Keratinocyte (primary cell): ENCODE results near the gene TMEM176B. TPM values are rescaled to one million over a fixed set of nuclear protein-coding genes. Genes with fewer than 3 reads are reported as not detected.
"Not testable (repeated sequence)": the region's sequence is repeated elsewhere in the genome, so short reads cannot be mapped to it uniquely, and the experiment has no call there.

Source experiments
- DNase-seq: peaks from one replicate; pipeline ENCODE4 v3.0.0-alpha.2; 2011; ENCODE audit warnings: low read depth, missing footprints, low spot score
- FAIRE-seq: peaks from 2 replicates; lab custom pipeline; 2011; peaks lifted over from hg19 to GRCh38; lab: Jason Lieb, UNC
- H2AFZ ChIP-seq: 2 replicates; pipeline ENCODE4 v1.6.0; 2012; ENCODE audit warnings: low read length, control low read depth, inconsistent platforms; ENCODE audit not compliant: control insufficient read depth
- H3K27ac ChIP-seq: 2 replicates; pipeline ENCODE4 v1.5.1; 2011; ENCODE audit warnings: low read length; ENCODE audit not compliant: control insufficient read depth, insufficient read depth
- H3K27me3 ChIP-seq: 3 replicates; pipeline ENCODE4 v1.6.0; 2011; ENCODE audit warnings: low read length; ENCODE audit not compliant: control insufficient read depth, insufficient read depth; ENCODE audit errors: extremely low read depth
- H3K36me3 ChIP-seq, 2 experiments: 2 replicates in 1 of 2; 3 replicates in 1 of 2; pipeline ENCODE4 v1.5.1; 2011; ENCODE audit warnings: low read length in 2 of 2, mild to moderate bottlenecking in 1 of 2; ENCODE audit not compliant: control insufficient read depth in 2 of 2, insufficient read depth in 2 of 2; ENCODE audit errors: extremely low read depth in 1 of 2
- H3K4me1 ChIP-seq: 3 replicates; pipeline ENCODE4 v1.5.1; 2011; ENCODE audit warnings: low read length; ENCODE audit not compliant: control insufficient read depth, insufficient read depth; ENCODE audit errors: extremely low read depth
- H3K4me2 ChIP-seq: 3 replicates; pipeline ENCODE4 v1.6.0; 2011; ENCODE audit warnings: low read depth, low read length; ENCODE audit not compliant: control insufficient read depth, insufficient read depth; ENCODE audit errors: extremely low read depth
- H3K4me3 ChIP-seq, 3 experiments: fragments of 200-600 bp in 1 of 3; sonication (generic) in 1 of 3; 2 replicates in 2 of 3; 3 replicates in 1 of 3; pipeline ENCODE4 v1.5.1; 2011 to 2016; ENCODE audit warnings: low read length in 3 of 3, mild to moderate bottlenecking in 3 of 3, control low read depth in 2 of 3, inconsistent platforms in 1 of 3, low read depth in 1 of 3, mixed read lengths in 1 of 3, mixed run types in 1 of 3, moderate library complexity in 1 of 3; ENCODE audit not compliant: control insufficient read depth in 2 of 3, insufficient read depth in 2 of 3; ENCODE audit errors: extremely low read depth in 1 of 3
- H3K79me2 ChIP-seq: 2 replicates; pipeline ENCODE4 v1.6.0; 2012; ENCODE audit warnings: low read length; ENCODE audit not compliant: control insufficient read depth, insufficient read depth
- H3K9ac ChIP-seq: 3 replicates; pipeline ENCODE4 v1.6.0; 2011; ENCODE audit warnings: low read length; ENCODE audit not compliant: control insufficient read depth, insufficient read depth; ENCODE audit errors: extremely low read depth
- H3K9me1 ChIP-seq: 3 replicates; pipeline ENCODE4 v1.6.0; 2011; ENCODE audit warnings: low read length; ENCODE audit not compliant: control insufficient read depth, insufficient read depth; ENCODE audit errors: extremely low read depth
- H3K9me3 ChIP-seq: 2 replicates; pipeline ENCODE4 v1.5.1; 2012; ENCODE audit warnings: low read depth, low read length; ENCODE audit not compliant: control insufficient read depth
- H4K20me1 ChIP-seq: 3 replicates; pipeline ENCODE4 v1.6.0; 2011; ENCODE audit warnings: low read length; ENCODE audit not compliant: control insufficient read depth, insufficient read depth; ENCODE audit errors: extremely low read depth
- EZH2 ChIP-seq: IDR thresholded peaks from one replicate; pipeline ENCODE4 v1.6.1; 2012; ENCODE audit warnings: inconsistent platforms, mild to moderate bottlenecking, low read length, moderate library complexity
- dilution Hi-C: fragments of 300-500 bp; cut with MboI; formaldehyde crosslinking; loops from one replicate; pipeline ENCODE4 v1.7.0; 2020; ENCODE audit warnings: low sequenced_read_pairs; ENCODE audit not compliant: extremely low pct_ligation_motif_present
- polyA plus RNA-seq, 5 experiments: library from polyadenylated mRNA; depleted of rRNA in 3 of 5; stranded (reverse) in 3 of 5; stranded (forward) in 1 of 5; unstranded in 1 of 5; fragments of >200 nt; gene quantifications; 1 replicate in 1 of 5; 2 replicates in 3 of 5; 3 replicates in 1 of 5; pipeline versions ENCODE4 v1.2.1 to v1.2.3, GENCODE V29; 2011 to 2012; ENCODE audit warnings: missing spikeins in 2 of 5, low read depth in 1 of 5, low replicate concordance in 1 of 5
- TF ChIP-seq, protein P1 (sequence below), 3 experiments: IDR thresholded peaks in 1 of 3; conservative IDR thresholded peaks in 1 of 3; optimal IDR thresholded peaks in 1 of 3; 2 replicates in 2 of 3; 3 replicates in 1 of 3; pipeline versions ENCODE3 to v1.5.1; 2011; ENCODE audit warnings: low read length in 3 of 3, mild to moderate bottlenecking in 3 of 3, moderate library complexity in 2 of 3, control low read depth in 1 of 3, inconsistent platforms in 1 of 3; ENCODE audit not compliant: insufficient read depth in 2 of 3; ENCODE audit errors: extremely low read depth in 1 of 3

The TMEM176B gene
- polyA plus RNA-seq, 1 donor (not counting 4 experiments of a cell fraction or from before 2014, with no cell fraction given): not detected

DNA sequence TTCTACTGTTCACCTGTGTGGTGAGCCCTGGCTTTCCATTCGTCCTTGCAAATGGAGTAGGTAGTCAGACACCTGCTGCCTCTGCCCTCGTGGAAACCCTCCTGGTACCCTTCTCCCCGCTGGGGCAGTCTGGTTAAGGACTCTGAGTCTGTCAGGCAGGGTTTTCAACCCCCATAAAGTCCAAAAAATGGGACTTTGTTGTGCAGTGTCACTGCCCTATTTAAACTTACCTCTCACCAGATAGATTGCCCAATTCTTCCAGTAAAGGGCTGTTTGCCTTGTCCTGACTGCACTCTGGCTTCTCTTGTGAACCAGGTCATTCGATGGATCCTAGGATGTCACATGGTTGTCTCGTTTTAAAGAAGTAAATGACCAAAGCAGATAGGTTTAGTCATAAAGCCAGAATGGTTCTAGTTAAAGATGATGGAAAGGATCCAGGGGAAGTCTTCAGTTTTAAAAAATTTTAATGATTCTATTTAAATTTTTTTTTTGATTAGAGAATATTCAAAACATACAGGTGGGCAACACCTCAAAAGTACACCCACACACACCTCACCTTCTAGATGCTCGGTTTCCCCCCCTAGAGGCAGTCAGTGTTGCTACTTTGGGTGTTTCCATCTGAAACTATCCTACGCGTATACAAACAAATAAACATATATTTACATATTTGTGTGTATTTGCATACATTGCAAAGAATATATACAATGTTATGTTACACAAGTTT is 22.0 kb downstream of the TMEM176B start:
- Histone ChIP-seq H3K9ac (no peak overlapping the region), H3K36me3 (no peaks in the 10 kb centered on the region), H3K27ac (no peak overlapping the region), H3K27me3 (no peaks in the 10 kb centered on the region), H3K4me2 (no peak overlapping the region), H2AFZ (no peak overlapping the region), H4K20me1 (no peaks in the 10 kb centered on the region), H3K9me1 (no peaks in the 10 kb centered on the region), H3K4me1 (no peaks in the 10 kb centered on the region), H3K79me2 (no peaks in the 10 kb centered on the region), H3K9me3 (no peaks in the 10 kb centered on the region), H3K4me3 (no peak overlapping the region)
- DNase-seq: no peak
- FAIRE-seq: no peak
- TF ChIP-seq EZH2: no peak
- TF ChIP-seq, protein P1, sequence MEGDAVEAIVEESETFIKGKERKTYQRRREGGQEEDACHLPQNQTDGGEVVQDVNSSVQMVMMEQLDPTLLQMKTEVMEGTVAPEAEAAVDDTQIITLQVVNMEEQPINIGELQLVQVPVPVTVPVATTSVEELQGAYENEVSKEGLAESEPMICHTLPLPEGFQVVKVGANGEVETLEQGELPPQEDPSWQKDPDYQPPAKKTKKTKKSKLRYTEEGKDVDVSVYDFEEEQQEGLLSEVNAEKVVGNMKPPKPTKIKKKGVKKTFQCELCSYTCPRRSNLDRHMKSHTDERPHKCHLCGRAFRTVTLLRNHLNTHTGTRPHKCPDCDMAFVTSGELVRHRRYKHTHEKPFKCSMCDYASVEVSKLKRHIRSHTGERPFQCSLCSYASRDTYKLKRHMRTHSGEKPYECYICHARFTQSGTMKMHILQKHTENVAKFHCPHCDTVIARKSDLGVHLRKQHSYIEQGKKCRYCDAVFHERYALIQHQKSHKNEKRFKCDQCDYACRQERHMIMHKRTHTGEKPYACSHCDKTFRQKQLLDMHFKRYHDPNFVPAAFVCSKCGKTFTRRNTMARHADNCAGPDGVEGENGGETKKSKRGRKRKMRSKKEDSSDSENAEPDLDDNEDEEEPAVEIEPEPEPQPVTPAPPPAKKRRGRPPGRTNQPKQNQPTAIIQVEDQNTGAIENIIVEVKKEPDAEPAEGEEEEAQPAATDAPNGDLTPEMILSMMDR (optimal IDR thresholded peaks at IDR 0.05 in 1 of 3, IDR thresholded peaks at IDR 0.05 in 1 of 3, conservative IDR thresholded peaks at IDR 0.05 in 1 of 3; ENCODE audit: extremely low read depth in 1 of 3, insufficient read depth in 2 of 3, low read length in 3 of 3): no peak
- dilution Hi-C loops: no loop called here

DNA sequence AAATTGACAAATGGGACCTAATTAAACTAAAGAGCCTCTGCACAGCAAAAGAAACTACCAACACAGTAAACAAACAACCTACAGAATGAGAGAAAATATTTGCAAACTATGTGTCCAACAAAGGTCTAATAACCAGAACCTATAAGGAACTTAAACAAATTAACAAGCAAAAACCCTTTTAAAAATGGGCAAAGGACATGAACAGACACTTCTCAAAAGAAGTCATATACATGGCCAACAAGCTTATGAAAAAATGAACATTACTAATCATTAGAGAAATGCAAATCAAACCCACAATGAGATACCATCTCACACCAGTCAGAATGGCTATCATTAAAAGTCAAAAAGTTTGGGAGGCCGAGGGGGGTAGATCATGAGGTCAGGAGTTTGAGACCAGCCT is 26.0 kb downstream of the TMEM176B start:
- H3K27me3 ChIP-seq, FAIRE-seq, H3K4me3 ChIP-seq, H3K9me3 ChIP-seq, H3K36me3 ChIP-seq, H3K27ac ChIP-seq, H3K4me2 ChIP-seq, H4K20me1 ChIP-seq, H3K79me2 ChIP-seq, H3K9me1 ChIP-seq, H3K4me1 ChIP-seq, dilution Hi-C loops, H2AFZ ChIP-seq, H3K9ac ChIP-seq, DNase-seq: not testable (repeated sequence)

DNA sequence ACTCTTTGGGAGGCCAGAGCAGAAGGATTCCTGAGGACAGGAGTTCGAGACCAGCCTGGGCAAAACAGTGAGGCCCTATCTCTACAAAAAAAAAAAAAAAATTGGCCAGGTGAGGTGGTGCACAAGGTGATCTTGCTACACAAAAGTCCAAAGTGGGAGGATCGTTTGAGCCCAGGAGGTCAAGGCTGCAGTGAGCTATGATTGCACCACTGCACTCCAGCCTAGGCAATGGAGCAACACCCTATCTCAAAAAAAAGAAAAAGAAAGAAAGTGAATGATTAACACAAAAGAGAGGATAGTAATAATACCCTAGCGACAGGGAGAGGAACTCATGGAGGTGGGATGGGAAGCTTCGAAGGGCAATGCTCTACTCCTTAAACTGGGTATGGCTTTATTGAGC is 30.4 kb downstream of the TMEM176B start:
- dilution Hi-C loops: no loop called here
- H3K9me1 ChIP-seq: no peaks in the 10 kb centered on the region
- H3K27me3 ChIP-seq: no peaks in the 10 kb centered on the region
- no peaks in the 10 kb centered on the region for H3K79me2 ChIP-seq
- no peak overlapping the region for H3K9ac ChIP-seq
- no peaks in the 10 kb centered on the region for H3K4me1 ChIP-seq
- TF ChIP-seq, protein P1 (optimal IDR thresholded peaks at IDR 0.05 in 1 of 3, IDR thresholded peaks at IDR 0.05 in 1 of 3, conservative IDR thresholded peaks at IDR 0.05 in 1 of 3; ENCODE audit: extremely low read depth in 1 of 3, insufficient read depth in 2 of 3, low read length in 3 of 3): no peak
- FAIRE-seq (no peak), DNase-seq (no peak)
- H4K20me1 ChIP-seq: no peaks in the 10 kb centered on the region
- H2AFZ ChIP-seq: no peak overlapping the region
- H3K4me2 ChIP-seq: no peak overlapping the region
- H3K4me3 ChIP-seq: no peak overlapping the region
- H3K9me3 ChIP-seq: no peaks in the 10 kb centered on the region
- H3K36me3 ChIP-seq: no peaks in the 10 kb centered on the region
- no peak overlapping the region for H3K27ac ChIP-seq
